ENCODE results near the gene IFI27L1.

IFI27L1 gene

GRCh38 chr14:94101748-94102147, 20.6 kb downstream of the IFI27L1 start:
- Histone ChIP-seq H2BK5ac (ENCODE audit: low read depth, low read length, poor library complexity) (no peak overlapping the region), H2AFZ (ENCODE audit: insufficient read depth, low read length, poor library complexity) (no peak overlapping the region), H3K27ac (ENCODE audit: low read depth, low read length) (no peak overlapping the region), H3K4me3 (ENCODE audit: low read depth, low read length) (no peak overlapping the region), H2AK5ac (ENCODE audit: low read length) (no peak overlapping the region), H3K9ac (ENCODE audit: low read length) (no peak overlapping the region), H4K91ac (ENCODE audit: low read depth, low read length) (no peak overlapping the region), H4K12ac (ENCODE audit: low read depth, low read length) (no peak overlapping the region), H3K4me1 (ENCODE audit: control insufficient read depth in 1 of 2, insufficient read depth in 2 of 2, low read length in 2 of 2) (peaks cover 2 to 6% of the 10 kb centered on the region in 2 experiments), H3K14ac (ENCODE audit: low read length) (no peak overlapping the region), H2BK120ac (ENCODE audit: insufficient read depth, low read length, poor library complexity) (no peak overlapping the region), H4K8ac (ENCODE audit: low read depth, low read length) (no peak overlapping the region), H3K18ac (ENCODE audit: low read length) (no peak overlapping the region), H3K79me1 (ENCODE audit: low read length) (no peaks in the 10 kb centered on the region), H3K27me3 (ENCODE audit: insufficient read depth, low read length) (no peaks in the 10 kb centered on the region), H3K36me3 (ENCODE audit: control insufficient read depth in 1 of 2, insufficient read depth in 2 of 2, low read length in 2 of 2) (peaks cover 8 to 26% of the 10 kb centered on the region in 2 experiments), H2BK12ac (ENCODE audit: low read length) (no peak overlapping the region), H3K4ac (ENCODE audit: low read depth, low read length) (no peak overlapping the region), H3K23ac (ENCODE audit: low read length) (no peak overlapping the region), H3K9me3 (ENCODE audit: insufficient read depth, low read depth, low read length) (peaks cover 1% of the 10 kb centered on the region), H3K4me2 (ENCODE audit: low read length) (no peak overlapping the region), H3K79me2 (ENCODE audit: control insufficient read depth, insufficient read depth, low read length, poor library complexity) (no peaks in the 10 kb centered on the region)
- no CpG with 5 or more reads among the region's 10 CpGs for WGBS (ENCODE audit: extremely low coverage, insufficient coverage, insufficient read length)
- no peak for DNase-seq

GRCh38 chr14:94102768-94103482, 21.8 kb downstream of the IFI27L1 start:
- no peak overlapping the region for H2AK5ac ChIP-seq (ENCODE audit: low read length)
- peaks cover 1% of the 10 kb centered on the region for H3K9me3 ChIP-seq (ENCODE audit: insufficient read depth, low read depth, low read length)
- H3K9ac ChIP-seq (ENCODE audit: low read length): no peak overlapping the region
- H2BK120ac ChIP-seq (ENCODE audit: insufficient read depth, low read length, poor library complexity): no peak overlapping the region
- no peak overlapping the region for H3K4ac ChIP-seq (ENCODE audit: low read depth, low read length)
- no peak overlapping the region for H3K27ac ChIP-seq (ENCODE audit: low read depth, low read length)
- H3K18ac ChIP-seq (ENCODE audit: low read length): no peak overlapping the region
- no peak overlapping the region for H4K91ac ChIP-seq (ENCODE audit: low read depth, low read length)
- H4K8ac ChIP-seq (ENCODE audit: low read depth, low read length): no peak overlapping the region
- no peak overlapping the region for H3K14ac ChIP-seq (ENCODE audit: low read length)
- H3K79me2 ChIP-seq (ENCODE audit: control insufficient read depth, insufficient read depth, low read length, poor library complexity): no peaks in the 10 kb centered on the region
- no peak overlapping the region for H2AFZ ChIP-seq (ENCODE audit: insufficient read depth, low read length, poor library complexity)
- H3K4me2 ChIP-seq (ENCODE audit: low read length): no peak overlapping the region
- no CpG with 5 or more reads among the region's 8 CpGs for WGBS (ENCODE audit: extremely low coverage, insufficient coverage, insufficient read length)
- no peaks in the 10 kb centered on the region for H3K27me3 ChIP-seq (ENCODE audit: insufficient read depth, low read length)
- H3K36me3 ChIP-seq (ENCODE audit: control insufficient read depth in 1 of 2, insufficient read depth in 2 of 2, low read length in 2 of 2): peaks cover 4 to 18% of the 10 kb centered on the region in 2 experiments
- no peak overlapping the region for H2BK5ac ChIP-seq (ENCODE audit: low read depth, low read length, poor library complexity)
- H3K23ac ChIP-seq (ENCODE audit: low read length): no peak overlapping the region
- no peak overlapping the region for H4K12ac ChIP-seq (ENCODE audit: low read depth, low read length)
- no peak for DNase-seq
- H3K4me1 ChIP-seq (ENCODE audit: control insufficient read depth in 1 of 2, insufficient read depth in 2 of 2, low read length in 2 of 2): peaks cover 2 to 6% of the 10 kb centered on the region in 2 experiments
- no peaks in the 10 kb centered on the region for H3K79me1 ChIP-seq (ENCODE audit: low read length)
- H2BK12ac ChIP-seq (ENCODE audit: low read length): no peak overlapping the region
- no peak overlapping the region for H3K4me3 ChIP-seq (ENCODE audit: low read depth, low read length)

- H4K12ac ChIP-seq (ENCODE audit: low read depth, low read length): no peak overlapping the region
- H4K8ac ChIP-seq (ENCODE audit: low read depth, low read length): no peak overlapping the region
- no peak overlapping the region for H3K9ac ChIP-seq (ENCODE audit: low read length)
- peaks cover 2 to 11% of the 10 kb centered on the region in 2 experiments for H3K36me3 ChIP-seq (ENCODE audit: control insufficient read depth in 1 of 2, insufficient read depth in 2 of 2, low read length in 2 of 2)
- no peak overlapping the region for H3K18ac ChIP-seq (ENCODE audit: low read length)
- H3K27me3 ChIP-seq (ENCODE audit: insufficient read depth, low read length): no peaks in the 10 kb centered on the region
- H3K9me3 ChIP-seq (ENCODE audit: insufficient read depth, low read depth, low read length): peaks cover 1% of the 10 kb centered on the region
- no peaks in the 10 kb centered on the region for H3K79me2 ChIP-seq (ENCODE audit: control insufficient read depth, insufficient read depth, low read length, poor library complexity)
- WGBS (ENCODE audit: extremely low coverage, insufficient coverage, insufficient read length): no CpG with 5 or more reads among the region's 7 CpGs
- H3K4me2 ChIP-seq (ENCODE audit: low read length): no peak overlapping the region
- H3K4me1 ChIP-seq (ENCODE audit: control insufficient read depth in 1 of 2, insufficient read depth in 2 of 2, low read length in 2 of 2): peaks cover 2 to 6% of the 10 kb centered on the region in 2 experiments
- H2BK5ac ChIP-seq (ENCODE audit: low read depth, low read length, poor library complexity): no peak overlapping the region
- no peak overlapping the region for H3K4ac ChIP-seq (ENCODE audit: low read depth, low read length)
- no peak overlapping the region for H2BK120ac ChIP-seq (ENCODE audit: insufficient read depth, low read length, poor library complexity)
- H3K14ac ChIP-seq (ENCODE audit: low read length): no peak overlapping the region
- H3K27ac ChIP-seq (ENCODE audit: low read depth, low read length): no peak overlapping the region
- H3K79me1 ChIP-seq (ENCODE audit: low read length): no peaks in the 10 kb centered on the region
- no peak overlapping the region for H2AK5ac ChIP-seq (ENCODE audit: low read length)
- H4K91ac ChIP-seq (ENCODE audit: low read depth, low read length): no peak overlapping the region
- no peak overlapping the region for H2AFZ ChIP-seq (ENCODE audit: insufficient read depth, low read length, poor library complexity)
- no peak for DNase-seq
- H3K23ac ChIP-seq (ENCODE audit: low read length): no peak overlapping the region
- H2BK12ac ChIP-seq (ENCODE audit: low read length): no peak overlapping the region
- no peak overlapping the region for H3K4me3 ChIP-seq (ENCODE audit: low read depth, low read length)
Observed at GRCh38 chr14:94103554-94104150, 22.5 kb downstream of the IFI27L1 start.

- Histone ChIP-seq H3K4me1 (ENCODE audit: control insufficient read depth in 1 of 2, insufficient read depth in 2 of 2, low read length in 2 of 2) (peaks cover 2 to 6% of the 10 kb centered on the region in 2 experiments), H2BK12ac (ENCODE audit: low read length) (no peak overlapping the region), H4K91ac (ENCODE audit: low read depth, low read length) (no peak overlapping the region), H3K9ac (ENCODE audit: low read length) (no peak overlapping the region), H3K9me3 (ENCODE audit: insufficient read depth, low read depth, low read length) (peaks cover 1% of the 10 kb centered on the region), H3K18ac (ENCODE audit: low read length) (no peak overlapping the region), H3K36me3 (ENCODE audit: control insufficient read depth in 1 of 2, insufficient read depth in 2 of 2, low read length in 2 of 2) (peaks cover 0 to 8% of the 10 kb centered on the region in 2 experiments), H2BK5ac (ENCODE audit: low read depth, low read length, poor library complexity) (no peak overlapping the region), H3K79me2 (ENCODE audit: control insufficient read depth, insufficient read depth, low read length, poor library complexity) (no peaks in the 10 kb centered on the region), H4K8ac (ENCODE audit: low read depth, low read length) (no peak overlapping the region), H3K4me2 (ENCODE audit: low read length) (no peak overlapping the region), H2AFZ (ENCODE audit: insufficient read depth, low read length, poor library complexity) (no peak overlapping the region), H3K23ac (ENCODE audit: low read length) (no peak overlapping the region), H3K27me3 (ENCODE audit: insufficient read depth, low read length) (no peaks in the 10 kb centered on the region), H2BK120ac (ENCODE audit: insufficient read depth, low read length, poor library complexity) (no peak overlapping the region), H3K79me1 (ENCODE audit: low read length) (no peaks in the 10 kb centered on the region), H3K14ac (ENCODE audit: low read length) (no peak overlapping the region), H4K12ac (ENCODE audit: low read depth, low read length) (no peak overlapping the region), H3K27ac (ENCODE audit: low read depth, low read length) (no peak overlapping the region), H3K4me3 (ENCODE audit: low read depth, low read length) (no peak overlapping the region), H2AK5ac (ENCODE audit: low read length) (no peak overlapping the region), H3K4ac (ENCODE audit: low read depth, low read length) (no peak overlapping the region)
- WGBS (ENCODE audit: extremely low coverage, insufficient coverage, insufficient read length): no CpG with 5 or more reads among the region's 10 CpGs
- no peak for DNase-seq
Observed at GRCh38 chr14:94104731-94105130, 23.6 kb downstream of the IFI27L1 start.

Measured in trophoblast cell (in vitro differentiated cells and primary cell).